Inflammatory macrophage treated with lipopolysaccharide for 4 hours (primary cell): ENCODE measurements around the gene PPP1R27.

Experiments
- DNase-seq: peaks from one replicate; pipeline ENCODE4 v3.0.0-alpha.2; 2020

PPP1R27 gene, protein sequence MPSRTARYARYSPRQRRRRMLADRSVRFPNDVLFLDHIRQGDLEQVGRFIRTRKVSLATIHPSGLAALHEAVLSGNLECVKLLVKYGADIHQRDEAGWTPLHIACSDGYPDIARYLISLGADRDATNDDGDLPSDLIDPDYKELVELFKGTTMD

DNA sequence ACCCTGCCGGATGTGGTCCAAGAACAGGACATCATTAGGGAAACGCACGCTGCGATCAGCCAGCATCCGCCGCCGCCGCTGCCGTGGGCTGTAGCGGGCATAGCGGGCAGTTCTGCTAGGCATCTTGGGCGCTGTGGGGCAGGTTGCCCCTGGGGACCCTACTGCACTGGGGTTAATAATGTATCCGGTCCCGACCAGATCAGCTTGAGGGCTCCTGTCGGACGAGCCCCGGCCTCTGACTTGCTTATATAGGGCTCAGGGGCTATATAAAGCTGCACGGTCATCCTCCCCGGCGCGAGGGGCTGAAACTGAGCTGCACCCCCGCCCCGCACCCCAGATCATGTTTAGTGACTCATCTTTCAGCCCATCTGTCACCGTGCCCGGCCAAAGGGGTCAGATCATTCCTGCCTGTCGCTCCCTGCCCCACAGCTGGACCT is at the start of gene PPP1R27:
TSS of gene PPP1R27 (minus strand) at position 220 of the 437 bp plus-strand sequence. CDS start at position 123, 97 bp downstream.
- DNase-seq: no peak

DNA sequence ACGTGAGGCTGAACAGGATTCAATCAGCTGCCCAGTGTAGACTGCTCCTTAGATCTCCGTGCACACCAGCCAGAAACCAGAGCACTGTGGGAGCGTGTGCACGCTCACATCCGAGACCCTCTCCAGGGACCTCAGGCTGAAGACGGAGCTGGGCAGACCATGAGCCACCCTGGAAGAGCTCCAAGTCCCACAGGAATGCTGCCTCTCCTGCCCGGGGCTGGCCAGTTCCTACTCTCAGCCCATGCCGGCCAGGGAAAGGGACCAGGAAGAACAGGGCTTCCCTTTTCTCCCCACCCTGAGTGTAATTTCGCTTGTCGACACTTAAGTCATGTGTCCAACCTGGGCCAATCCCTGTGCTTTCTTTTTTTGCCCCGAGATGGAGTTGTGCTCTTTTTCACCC is 49.7 kb upstream of the PPP1R27 start:
- no peak for DNase-seq

DNA sequence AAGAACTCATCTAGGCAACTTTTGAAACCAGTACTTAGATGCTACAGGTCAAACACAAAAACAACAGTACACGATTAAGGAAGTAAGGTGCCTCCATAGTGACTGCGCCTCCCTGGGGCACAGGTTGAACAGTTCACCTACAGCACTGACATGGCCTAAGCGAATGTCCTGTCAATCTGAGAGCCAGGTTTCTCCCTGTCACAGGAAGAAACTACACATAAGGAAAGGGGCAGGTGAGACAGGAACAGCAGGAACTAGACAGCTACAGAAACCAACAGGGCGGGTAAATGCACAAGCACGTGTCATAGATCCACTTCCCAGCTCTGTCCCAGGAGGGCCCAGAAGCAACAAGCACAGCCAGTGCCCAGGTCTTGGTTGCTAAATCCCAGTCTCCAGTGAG is 44.3 kb upstream of the PPP1R27 start:
- no peak for DNase-seq

DNA sequence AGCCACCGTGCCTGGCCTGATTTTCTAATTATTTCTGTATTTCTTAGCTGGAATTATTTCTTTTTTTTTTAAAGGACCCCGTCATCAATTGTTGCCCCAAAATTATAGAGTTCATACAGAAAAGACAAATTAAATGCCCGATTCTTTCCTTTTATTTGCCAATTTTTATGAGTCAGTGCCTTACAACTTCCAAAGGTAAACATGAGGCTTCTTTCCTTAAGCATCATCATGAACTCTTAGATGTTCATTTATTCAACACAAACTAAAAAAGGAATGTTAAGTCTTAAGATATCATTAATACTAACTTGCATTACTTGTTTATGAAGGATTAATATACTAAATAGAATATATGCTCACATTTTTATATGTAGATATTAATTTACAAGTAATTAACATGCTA is 43.4 kb upstream of the PPP1R27 start:
- DNase-seq: no peak

DNA sequence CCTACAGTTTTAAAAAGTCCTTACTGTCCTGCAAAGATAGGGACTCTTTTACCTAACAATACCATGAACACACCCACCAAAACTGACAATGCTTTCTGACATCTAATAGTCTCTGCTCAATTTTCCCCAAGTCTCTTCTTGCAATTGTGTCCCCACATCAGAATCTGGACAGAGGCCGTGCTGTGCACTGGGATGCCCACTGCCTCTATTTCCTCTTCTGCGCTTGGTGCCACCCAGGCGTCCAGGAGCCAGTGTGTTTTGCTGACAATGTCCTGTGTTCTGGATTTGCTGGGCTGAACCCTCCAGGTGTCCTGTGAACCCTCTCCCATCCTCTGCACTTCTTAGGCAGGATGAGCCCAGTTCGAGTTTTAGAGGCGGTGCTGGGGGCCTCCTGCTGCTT is 42.7 kb upstream of the PPP1R27 start:
- no peak for DNase-seq

DNA sequence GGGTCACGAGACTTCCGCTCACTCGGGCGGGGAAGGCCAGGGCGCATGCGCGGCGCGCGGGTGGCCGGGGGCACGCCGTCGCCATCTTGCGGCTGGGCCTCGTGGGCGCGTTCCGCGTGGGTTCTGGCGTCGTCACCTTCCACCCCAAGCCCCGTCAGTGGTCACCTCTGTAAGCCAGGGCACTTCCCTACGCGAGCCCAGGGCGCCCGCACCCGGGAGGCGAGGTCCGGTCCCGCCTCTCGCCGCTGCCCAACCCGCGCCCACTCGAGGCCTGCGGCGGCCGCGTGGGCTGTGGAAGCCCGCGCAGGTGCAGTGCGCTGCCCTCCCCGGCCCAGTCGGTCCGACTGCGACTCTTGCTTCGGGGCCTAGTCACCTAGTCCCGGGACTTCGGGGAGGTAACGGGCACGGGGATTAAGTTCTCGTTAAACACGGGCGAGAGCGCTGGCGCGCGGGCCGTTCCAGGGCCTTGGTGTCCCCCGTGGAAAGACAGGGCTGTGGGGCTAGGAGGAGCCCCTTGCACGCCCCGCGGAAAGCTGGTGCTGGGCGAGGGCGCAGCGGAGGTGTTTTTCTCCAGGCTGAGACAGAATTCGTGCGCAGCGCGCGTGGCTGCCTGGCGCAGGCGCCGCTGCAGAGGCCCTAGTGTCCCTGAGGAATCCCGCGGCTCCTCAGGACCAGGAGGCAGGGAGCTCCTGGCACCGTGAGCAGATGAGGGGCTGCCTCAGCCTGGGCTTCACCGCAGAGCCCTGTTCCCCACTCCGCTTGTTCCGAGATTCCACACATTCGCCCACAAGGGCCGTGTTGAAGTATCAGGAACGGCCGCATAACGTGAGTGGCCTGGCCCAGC is 36.8 kb upstream of the PPP1R27 start:
- peak; percentile 94 for DNase-seq

DNA sequence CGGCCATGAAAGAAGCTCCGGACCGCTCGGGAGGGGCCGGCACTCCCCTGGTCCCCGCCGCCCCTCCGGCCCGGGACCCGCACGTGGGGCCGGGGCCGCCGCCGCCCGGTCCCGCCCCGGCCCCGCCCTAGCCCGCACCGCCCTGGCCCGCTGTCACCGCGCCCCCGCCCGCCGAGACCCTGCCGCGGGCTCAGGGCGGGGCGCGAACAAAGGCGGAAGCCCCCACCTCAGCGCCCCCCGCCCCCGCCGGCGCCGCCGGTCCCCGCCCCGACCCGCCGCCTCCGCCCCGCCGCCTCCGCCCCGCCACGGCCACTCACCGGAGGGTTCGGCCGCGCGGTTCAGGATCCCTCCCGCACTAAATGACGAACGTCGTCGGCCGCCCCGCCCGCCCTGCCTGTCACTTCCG is 36.1 kb upstream of the PPP1R27 start, which contains the start of gene ARHGDIA:
TSS of gene ARHGDIA (minus strand) at position 357 of the 406 bp plus-strand sequence. CDS start 1,407 bp downstream, outside the sequence.
- DNase-seq: no peak

DNA sequence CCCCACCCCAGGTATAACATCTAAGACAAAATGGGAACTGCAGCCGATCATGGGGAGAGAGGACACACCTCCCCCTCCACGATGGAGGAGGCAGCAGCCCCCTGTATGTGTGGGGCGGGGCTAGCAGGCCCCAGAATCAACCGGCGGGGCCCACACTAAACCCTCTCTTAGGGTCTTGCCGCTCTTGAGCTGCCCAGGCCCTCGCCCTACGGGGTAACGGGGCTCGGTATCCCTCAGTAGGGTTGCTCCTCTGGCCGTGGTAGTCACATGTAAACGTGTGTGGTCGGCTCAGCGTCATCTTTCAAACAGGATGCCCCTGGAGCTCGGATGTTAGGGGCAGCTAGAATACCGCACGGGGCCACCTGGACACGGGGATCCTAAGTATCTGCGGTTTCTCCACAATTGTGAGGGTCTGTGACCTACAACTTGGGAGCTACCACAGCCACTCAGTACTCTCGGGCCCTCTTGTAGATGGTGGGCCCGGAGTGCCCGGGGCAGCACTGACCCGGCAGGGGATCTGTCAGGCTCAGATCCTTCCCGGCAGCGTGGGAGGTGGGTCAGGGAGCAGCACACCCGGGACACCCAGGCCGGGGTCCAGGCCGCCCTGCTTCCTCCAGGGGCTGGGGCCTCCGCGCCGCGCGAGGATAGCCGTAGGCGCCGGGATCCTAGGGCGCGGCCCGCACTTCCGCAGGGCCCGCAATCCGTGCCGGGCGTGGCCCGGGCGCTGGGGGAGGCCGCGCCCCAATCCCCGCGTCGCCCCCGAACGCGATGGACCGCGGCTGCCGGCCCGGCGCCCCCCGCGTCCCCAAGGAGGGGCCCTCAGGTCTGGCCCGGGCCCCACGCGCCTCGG is 35.5 kb upstream of the PPP1R27 start:
- peak; percentile 54 for DNase-seq

DNA sequence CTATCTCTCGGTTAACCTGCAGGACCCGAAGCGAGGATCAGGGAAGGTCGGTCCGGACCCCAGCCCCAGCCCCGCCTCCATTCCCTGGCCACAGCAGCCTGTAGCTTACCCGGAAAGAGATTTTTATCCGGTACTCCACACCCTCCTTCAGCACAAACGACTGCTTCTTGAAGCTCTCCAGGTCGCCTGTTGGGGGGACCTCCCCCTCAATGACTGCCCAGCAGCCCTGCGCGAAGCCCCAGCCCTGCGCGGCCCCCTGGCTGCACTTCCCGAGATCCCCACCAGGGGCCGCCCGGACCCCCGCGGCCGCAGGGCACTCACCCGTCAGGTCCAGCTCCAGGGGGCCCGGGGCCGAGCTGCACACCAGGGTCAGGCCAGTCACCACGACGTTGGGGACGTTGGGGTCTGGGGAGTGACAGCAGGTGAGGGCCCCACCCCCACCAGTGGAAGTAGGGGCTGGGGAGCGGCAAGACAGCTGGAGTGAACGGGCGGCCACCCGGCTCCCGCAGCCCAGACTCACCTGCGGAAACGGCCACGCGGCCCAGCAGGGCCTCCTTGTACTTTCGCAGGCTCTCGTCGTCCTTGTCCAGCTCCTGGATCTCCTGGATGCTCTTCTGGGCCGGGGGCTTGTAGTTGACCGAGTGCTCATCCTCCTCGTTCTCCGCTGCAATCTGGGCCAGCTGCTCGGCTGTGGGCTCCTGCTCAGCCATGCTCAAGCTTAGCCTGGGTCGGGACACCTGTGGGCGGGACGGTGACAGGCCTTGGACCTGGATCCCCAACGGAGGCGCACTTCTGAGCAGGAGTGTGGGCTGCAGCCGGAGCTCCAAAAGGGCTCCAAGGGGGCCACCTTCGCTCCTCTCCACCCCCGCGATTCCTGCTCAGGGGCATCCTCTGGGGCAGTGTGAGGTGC is 34.6 kb upstream of the PPP1R27 start:
- DNase-seq: no peak

DNA sequence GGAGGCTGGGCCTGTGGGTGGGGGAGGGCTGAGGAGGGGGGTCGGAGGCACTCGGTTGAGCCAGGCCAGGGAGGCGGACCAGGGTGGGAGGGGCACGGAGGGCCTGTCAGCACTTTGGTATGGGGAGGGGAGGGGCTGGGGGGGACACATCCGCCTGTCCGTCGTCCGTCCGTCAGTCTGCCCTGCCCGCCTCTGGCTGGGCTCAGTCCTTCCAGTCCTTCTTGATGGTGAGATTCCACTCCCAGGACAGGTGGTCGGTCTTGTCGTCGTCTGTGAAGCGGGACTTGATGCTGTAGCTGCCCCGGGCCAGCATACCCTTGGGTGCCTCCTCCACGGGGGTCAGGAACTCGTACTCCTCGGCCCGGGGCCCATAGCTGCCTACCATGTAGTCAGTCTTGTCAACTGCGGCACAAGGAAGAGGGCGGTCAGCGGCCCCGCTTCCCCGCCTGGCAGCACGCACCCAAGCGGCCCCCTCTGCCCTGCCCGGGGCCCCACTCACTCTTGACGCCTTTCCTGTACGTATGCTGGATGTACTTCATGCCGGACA is 33.9 kb upstream of the PPP1R27 start:
- no peak for DNase-seq

DNA sequence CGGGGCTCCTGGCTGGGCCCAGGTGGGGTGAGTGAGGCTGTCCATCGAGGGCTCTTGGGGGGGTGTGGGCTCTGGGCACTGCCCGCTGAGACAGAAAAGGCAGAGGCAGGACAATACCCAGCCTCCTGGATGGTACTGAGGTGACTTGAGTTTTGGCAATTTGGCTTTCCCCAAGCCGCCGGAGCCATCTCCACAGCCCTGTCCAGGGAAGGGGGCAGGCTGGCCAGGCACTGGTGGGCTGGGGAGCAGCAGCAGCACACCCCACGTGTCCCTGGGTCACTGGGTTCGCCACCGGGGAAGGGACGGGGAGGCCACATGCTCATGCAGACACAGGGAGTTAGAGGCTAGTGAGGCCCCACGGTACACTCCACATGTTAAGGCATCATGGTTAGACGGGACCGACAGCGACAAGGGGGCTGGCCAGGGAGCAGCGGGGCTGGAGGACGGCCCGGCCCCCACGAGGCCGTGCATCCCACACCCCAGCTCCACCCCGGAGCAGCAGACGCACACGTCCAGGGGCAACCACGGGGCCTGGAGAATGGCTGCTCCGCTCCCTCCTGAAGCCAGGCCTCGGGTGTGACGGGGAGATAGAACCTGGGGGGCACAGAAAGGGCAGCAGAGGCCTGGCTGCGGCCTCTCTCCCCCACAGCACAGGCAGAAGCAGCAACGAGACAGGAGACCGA is 33.3 kb upstream of the PPP1R27 start:
- DNase-seq: no peak

DNA sequence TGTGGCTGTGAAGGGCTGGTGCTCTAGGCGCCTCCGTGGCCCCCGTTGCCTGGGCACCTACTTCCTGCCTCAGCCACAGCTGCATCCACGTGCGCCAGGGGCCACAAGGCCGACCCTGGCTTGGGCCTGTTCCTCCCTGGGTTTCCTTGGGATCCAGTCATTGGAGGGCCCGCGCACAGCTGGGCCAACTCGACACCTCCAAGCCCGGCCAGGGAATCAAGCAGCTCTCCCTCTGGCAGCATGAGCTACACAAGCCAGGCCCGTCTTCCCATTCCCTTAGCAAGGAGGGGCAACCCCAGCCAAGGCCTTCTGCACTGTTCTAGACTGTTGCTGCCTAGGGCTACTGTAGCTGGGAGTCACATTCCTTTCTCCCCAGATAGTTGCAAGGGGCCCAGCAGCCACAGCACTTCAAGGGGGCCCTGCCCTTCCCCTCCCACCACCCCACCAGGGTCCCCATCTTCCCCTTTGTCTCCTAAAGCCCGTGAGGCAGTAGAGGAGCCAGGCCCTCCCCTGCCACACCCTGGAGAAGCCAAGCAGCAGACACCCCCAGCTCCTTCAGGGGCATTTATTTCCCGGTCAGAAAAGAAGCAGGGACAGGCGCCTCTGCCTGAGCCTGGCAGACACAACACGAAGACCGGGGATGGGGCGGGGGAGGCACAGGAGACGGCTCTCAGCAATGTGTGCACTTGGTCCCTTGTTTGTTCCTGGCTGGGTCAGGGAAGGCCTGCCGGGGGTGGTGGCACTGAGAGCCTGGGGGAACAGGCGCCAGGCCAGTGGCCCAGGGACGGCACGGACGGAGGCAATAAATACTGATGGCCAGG is 32.5 kb upstream of the PPP1R27 start:
- DNase-seq: no peak

DNA sequence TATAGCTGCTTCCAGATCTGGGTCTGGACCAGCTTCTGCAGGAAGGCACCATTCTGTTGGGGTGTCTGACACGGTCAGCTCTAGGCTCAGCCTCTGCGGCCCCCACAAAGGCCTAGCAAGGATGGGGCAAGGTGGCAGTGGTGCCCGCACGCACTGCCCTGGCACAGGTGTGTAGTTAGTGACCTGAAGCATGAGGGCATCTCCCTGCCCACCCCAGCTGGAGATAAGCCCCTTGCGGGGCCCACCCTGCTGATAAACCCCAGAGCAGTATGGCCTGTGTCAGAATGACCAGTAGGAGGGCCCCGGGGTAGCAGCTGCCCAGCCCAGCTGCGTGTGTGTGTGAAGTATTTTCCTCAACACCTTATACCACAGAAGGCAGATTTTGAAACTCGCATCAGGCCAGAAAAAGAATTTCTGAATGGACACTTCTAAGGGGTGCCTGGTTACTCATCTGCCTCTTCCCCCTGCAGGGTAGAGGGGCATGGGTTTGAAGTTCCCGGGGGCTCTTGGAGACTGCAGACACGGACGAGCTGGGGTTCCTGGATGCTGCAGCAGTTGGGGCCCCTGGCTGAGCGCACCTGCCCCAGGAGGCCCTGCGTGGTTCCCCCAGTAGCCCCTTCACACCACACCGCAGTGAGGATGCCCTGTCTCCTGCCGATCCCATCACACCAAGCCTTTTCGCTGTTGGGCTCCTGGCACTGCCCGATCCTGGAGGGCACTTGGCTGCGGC is 31.8 kb upstream of the PPP1R27 start:
- DNase-seq: no peak

DNA sequence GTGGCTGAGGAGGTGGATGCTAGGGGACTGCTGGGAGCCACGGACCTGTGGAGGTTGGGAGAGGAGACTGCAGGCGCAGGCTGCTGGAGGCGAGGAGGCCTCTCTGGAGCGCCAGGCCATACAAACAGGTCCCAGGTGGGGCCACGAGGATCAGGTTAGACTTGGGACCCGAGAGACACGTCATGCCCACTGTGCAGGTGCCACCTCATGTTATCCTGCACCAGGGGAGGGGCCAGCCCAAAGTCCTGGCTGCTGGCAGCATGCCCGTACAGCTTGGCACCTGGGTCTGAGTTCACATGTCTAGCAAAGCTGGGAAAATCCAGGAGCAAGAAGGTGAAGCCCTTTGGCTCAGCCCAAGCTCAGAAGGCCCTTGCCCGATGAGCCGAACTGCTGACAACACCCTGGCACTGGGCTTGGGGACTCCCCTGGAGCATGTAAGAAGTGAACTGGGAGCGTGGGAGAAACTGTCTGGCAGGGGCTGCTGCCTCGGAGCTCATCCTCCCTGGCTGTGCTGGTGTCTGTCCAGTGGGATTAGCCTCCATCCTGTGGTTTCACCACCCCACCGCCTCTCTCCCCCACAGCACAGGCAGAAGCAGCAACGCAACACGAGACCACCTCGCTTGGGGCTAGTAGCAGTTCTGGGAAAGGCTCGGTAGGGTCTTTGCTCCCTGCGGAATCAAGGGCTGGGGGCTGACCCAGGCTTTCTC is 31.0 kb upstream of the PPP1R27 start:
- DNase-seq: no peak

DNA sequence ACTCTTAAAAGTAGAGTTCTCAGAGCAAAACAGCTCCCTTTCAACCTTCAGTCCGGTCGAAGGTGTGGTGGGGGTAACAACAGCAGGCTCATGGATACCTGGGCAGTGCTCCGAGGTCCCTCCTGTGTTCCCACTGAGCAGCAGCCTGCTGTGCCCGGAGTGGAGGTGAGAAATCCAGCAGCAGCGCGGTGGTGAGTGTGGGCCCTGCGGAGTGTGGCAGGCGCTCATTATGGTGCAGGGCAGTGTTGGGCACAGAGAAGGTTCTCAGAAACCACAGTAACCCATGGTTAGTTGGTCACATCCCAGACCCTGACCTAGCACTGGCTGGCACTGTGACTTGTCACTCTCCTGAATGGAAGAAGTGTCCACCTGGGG is 30.5 kb upstream of the PPP1R27 start:
- no peak for DNase-seq

DNA sequence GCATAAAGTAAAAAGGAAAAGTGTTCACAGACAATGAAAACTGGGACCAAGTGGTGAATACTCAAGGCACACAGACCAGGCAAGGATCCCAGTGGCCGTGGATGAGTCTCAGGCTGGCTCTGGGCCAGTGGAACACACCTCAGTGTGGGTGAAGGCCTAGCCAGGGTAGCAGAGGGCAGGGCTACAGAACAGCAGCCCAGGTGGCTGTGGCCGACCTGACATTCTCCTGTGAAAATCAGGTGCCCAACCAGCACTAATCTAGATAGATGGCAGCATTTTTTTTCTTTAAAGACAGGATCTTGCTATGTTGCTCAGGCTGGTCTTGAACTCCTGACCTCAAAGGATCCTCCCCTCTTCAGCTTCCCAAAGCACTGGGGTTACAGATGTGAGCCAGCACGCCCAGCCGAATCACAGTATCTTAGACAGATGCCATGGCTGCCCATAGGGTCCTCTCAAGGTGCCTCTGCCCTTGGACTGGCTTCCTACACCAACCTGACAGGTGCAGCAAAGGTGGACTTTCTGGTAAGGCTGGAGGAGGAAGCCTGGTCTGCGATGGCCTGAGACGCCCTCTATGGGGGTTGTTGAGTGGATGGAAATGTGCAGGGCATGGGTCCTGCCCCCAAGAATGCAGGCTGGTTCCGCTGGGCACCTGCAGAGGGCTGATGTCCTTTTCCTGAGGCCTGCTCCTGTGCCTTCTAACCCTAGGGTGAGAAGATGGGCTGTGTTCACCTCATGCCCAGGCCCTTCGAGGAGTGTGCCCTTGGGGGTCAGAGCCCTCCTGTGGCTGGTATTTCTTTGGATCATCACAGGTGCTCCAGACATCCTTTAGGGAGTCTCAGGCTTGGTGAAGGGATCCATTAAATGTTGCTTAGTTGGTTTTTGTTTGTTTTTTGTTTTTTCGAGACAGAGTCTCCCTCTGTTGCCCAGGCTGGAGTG is 29.3 kb upstream of the PPP1R27 start:
- no peak for DNase-seq

DNA sequence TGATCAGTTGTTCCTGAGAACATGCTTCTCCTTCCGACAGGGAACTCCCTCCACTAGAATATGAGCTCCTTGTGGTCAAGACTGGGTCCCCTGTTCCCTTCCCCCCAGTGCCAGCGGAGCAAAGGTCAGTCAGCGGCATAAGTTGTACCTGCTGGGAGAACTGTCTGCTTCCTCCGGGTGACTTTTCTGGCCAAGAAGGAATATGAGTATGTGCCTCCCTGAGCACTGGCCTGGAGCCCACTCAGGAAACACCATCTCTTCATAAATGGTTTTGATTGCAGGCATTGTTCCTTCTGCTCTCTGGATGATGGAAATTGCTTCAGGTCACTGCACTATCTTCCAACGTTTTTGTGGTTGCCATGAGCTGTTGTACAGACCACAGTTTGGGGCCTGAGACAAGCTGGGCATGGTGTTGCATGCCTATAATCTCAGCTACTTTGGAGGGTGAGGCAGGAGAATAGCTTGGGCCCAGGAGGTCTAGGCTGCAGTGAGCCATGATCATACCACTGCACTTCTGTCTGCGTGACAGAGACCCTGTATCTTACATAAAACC is 28.3 kb upstream of the PPP1R27 start:
- DNase-seq: no peak
